ENCODE data around the gene MFSD12. TPM values are rescaled to one million over a fixed set of nuclear protein-coding genes. Genes with fewer than 3 reads are reported as not detected.

Gene MFSD12
- polyA plus RNA-seq, 1 donor from 2014 or later, result 38.5 TPM

DNA sequence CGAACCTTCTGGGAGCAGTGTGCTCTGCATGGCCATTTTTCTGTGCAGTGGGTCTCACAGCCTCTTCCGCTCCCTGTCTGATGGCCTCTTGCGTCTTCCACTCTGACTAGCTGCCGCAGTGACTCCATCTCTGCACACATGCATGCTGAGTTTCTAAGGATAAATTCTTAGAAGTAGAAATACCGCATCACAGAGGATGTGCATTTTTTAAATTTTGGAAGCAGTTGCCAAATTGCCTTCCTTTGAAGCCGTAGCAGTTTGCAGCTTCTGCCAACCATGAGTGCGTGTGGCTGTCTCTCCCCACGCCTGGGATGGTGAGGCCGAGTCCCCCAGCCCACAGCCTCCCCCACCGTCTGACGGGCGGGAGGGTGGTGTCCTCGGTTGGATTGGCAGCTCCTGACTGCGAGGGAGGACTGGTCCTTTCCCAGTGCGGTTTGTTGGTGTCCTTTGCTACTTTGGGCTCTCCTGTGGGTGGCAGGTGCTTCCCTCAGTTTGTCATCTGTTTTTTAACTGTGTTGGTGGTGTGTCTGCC, 41.4 kb downstream of the MFSD12 start:
- H3K4me3 ChIP-seq (ENCODE audit: low read length), result no peak overlapping the region
- H3K4me2 ChIP-seq (ENCODE audit: low read length), result no peak overlapping the region
- no peaks in the 10 kb centered on the region for H3K27me3 ChIP-seq (ENCODE audit: insufficient read depth, low read depth, low read length)
- H3K36me3 ChIP-seq (ENCODE audit: insufficient read depth, low read length), result no peaks in the 10 kb centered on the region
- H3K9ac ChIP-seq (ENCODE audit: low read length), result no peak overlapping the region
- peaks cover 53% of the 10 kb centered on the region for H3K79me2 ChIP-seq (replicated peaks; ENCODE audit: insufficient read depth, low read length)
- TF ChIP-seq EZH2 (IDR thresholded peaks at IDR 0.05; ENCODE audit: borderline replicate concordance, insufficient read depth, low read length, poor library complexity, severe bottlenecking) (no peak), TAF1 (IDR thresholded peaks at IDR 0.05; ENCODE audit: low read depth) (no peak), MXI1 (conservative IDR thresholded peaks at IDR 0.05; ENCODE audit: poor library complexity, severe bottlenecking) (no peak), REST (IDR thresholded peaks at IDR 0.05; ENCODE audit: borderline replicate concordance) (no peak), RAD21 (conservative IDR thresholded peaks at IDR 0.05) (no peak), EP300 (conservative IDR thresholded peaks at IDR 0.05; ENCODE audit: poor library complexity, severe bottlenecking) (no peak), POLR2AphosphoS5 (IDR thresholded peaks at IDR 0.05) (no peak), SMC3 (conservative IDR thresholded peaks at IDR 0.05; ENCODE audit: poor library complexity) (no peak)
- TF ChIP-seq, protein P1, sequence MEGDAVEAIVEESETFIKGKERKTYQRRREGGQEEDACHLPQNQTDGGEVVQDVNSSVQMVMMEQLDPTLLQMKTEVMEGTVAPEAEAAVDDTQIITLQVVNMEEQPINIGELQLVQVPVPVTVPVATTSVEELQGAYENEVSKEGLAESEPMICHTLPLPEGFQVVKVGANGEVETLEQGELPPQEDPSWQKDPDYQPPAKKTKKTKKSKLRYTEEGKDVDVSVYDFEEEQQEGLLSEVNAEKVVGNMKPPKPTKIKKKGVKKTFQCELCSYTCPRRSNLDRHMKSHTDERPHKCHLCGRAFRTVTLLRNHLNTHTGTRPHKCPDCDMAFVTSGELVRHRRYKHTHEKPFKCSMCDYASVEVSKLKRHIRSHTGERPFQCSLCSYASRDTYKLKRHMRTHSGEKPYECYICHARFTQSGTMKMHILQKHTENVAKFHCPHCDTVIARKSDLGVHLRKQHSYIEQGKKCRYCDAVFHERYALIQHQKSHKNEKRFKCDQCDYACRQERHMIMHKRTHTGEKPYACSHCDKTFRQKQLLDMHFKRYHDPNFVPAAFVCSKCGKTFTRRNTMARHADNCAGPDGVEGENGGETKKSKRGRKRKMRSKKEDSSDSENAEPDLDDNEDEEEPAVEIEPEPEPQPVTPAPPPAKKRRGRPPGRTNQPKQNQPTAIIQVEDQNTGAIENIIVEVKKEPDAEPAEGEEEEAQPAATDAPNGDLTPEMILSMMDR (IDR thresholded peaks at IDR 0.05; ENCODE audit: poor library complexity, severe bottlenecking), result no peak
- no peaks in the 10 kb centered on the region for H3K9me3 ChIP-seq (ENCODE audit: low read length)
- H3K9me2 ChIP-seq (ENCODE audit: insufficient read depth, low read length), result no peaks in the 10 kb centered on the region
- H3F3A ChIP-seq (ENCODE audit: insufficient read depth, low read length, poor library complexity, severe bottlenecking), result no peaks in the 10 kb centered on the region
- no peak overlapping the region for H2AFZ ChIP-seq (ENCODE audit: low read depth, low read length)
- no peak overlapping the region for H3K27ac ChIP-seq (ENCODE audit: low read length)
- H4K20me1 ChIP-seq (ENCODE audit: insufficient read depth), result peaks cover 28% of the 10 kb centered on the region

DNA sequence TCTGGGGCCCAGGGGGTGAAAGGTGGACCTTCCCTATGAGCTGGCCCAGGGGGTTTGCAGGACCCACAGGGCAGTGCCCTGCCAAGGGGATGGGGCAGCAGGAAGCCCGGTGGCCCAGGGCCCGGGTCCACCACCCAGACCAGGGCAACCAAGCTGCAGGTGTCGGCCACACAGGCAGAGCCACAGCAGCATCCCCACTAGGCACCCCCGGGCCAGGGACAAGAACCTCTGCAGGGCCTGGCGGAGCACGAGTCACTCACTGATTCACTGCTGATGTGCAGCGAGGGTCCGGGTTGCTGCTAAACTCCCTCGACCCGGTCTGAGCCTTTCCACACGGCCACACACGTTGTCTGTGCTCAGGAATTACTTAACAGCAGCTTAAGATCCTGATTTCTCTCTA, 42.5 kb downstream of the MFSD12 start:
- peaks cover 53% of the 10 kb centered on the region for H3K79me2 ChIP-seq (replicated peaks; ENCODE audit: insufficient read depth, low read length)
- no peak for TF ChIP-seq TAF1 (IDR thresholded peaks at IDR 0.05; ENCODE audit: low read depth)
- no peak for TF ChIP-seq MXI1 (conservative IDR thresholded peaks at IDR 0.05; ENCODE audit: poor library complexity, severe bottlenecking)
- no peak for TF ChIP-seq EP300 (conservative IDR thresholded peaks at IDR 0.05; ENCODE audit: poor library complexity, severe bottlenecking)
- TF ChIP-seq, protein P1 (IDR thresholded peaks at IDR 0.05; ENCODE audit: poor library complexity, severe bottlenecking), result no peak
- peaks cover 34% of the 10 kb centered on the region for H4K20me1 ChIP-seq (ENCODE audit: insufficient read depth)
- no peaks in the 10 kb centered on the region for H3F3A ChIP-seq (ENCODE audit: insufficient read depth, low read length, poor library complexity, severe bottlenecking)
- no peak overlapping the region for H2AFZ ChIP-seq (ENCODE audit: low read depth, low read length)
- no peaks in the 10 kb centered on the region for H3K9me3 ChIP-seq (ENCODE audit: low read length)
- H3K4me3 ChIP-seq (ENCODE audit: low read length), result no peak overlapping the region
- no peaks in the 10 kb centered on the region for H3K36me3 ChIP-seq (ENCODE audit: insufficient read depth, low read length)
- no peaks in the 10 kb centered on the region for H3K27me3 ChIP-seq (ENCODE audit: insufficient read depth, low read depth, low read length)
- no peak overlapping the region for H3K4me2 ChIP-seq (ENCODE audit: low read length)
- H3K27ac ChIP-seq (ENCODE audit: low read length), result no peak overlapping the region
- no peak overlapping the region for H3K9ac ChIP-seq (ENCODE audit: low read length)
- H3K9me2 ChIP-seq (ENCODE audit: insufficient read depth, low read length), result no peaks in the 10 kb centered on the region
